GM19397 (cell line): ENCODE measurements around the gene TUB.

Experiments used
- ATAC-seq: cut with Tn5 transposase; IDR thresholded peaks from one replicate; pipeline ENCODE4 v1.9.1; 2021; ENCODE audit warnings: mild to moderate bottlenecking, moderate library complexity; ENCODE audit not compliant: unreplicated experiment

The TUB gene

DNA sequence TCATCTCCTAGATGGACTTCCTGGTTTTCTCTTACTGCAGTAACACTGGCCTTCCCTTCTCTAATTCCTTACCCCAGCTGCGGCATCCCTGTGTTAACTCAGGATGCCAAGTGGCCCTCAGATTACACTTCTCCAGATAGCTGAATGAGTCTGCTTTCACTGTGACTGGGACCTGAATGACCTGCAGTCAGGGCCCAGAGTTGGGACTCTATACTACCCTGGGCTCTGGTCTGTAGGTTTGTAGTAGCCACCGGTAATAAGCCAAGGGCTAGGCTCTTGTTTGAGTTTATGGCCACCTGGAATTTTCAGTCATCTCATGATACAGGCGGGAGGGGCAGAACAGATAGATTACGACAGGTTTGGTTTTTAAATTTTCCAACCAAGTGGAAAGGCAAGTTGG, 24.1 kb downstream of the TUB start:
- ATAC-seq, result no peak

DNA sequence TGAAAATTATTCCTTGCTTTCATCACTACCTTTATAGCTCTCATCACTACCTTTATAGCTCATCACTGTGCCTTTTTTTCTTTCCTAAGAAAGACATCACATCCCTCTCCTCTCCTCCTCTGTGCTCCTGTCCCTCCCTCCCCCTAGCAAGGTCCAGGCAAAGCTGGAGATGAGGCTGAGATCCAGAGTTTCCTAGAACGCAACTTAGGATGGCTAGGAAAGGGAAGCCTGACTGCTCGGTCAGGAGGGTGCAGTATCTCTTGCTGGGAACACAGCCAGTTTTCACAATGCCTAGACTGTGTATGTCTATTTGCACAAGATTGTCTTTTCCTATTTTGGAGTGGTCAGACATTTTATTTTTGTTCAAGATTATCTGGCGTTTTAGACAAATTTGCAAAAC, 24.7 kb downstream of the TUB start:
- no peak for ATAC-seq

GRCh38 chr11:8106679-8107078, 25.7 kb downstream of the TUB start:
- ATAC-seq, result no peak

GRCh38 chr11:8107642-8108041, 26.6 kb downstream of the TUB start:
- no peak for ATAC-seq

DNA sequence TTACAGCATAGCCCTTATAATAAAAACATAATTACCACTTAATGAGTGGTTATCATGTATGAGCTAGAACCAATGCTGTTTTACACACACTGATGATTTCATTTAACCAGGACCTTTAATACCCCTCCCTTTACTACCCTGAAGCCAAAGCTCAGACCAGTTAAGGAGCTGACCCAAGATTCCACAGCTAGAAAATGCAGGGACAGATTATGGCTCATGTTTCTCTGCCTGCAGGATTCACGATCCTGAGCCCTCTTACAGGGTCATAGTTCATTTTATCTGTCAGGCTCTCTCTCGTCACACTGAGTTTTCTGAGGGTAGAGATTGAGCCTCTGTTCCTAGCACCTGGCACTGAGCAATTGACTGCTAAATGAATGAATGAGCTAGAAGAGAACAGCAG, 27.4 kb downstream of the TUB start:
- ATAC-seq, result no peak

DNA sequence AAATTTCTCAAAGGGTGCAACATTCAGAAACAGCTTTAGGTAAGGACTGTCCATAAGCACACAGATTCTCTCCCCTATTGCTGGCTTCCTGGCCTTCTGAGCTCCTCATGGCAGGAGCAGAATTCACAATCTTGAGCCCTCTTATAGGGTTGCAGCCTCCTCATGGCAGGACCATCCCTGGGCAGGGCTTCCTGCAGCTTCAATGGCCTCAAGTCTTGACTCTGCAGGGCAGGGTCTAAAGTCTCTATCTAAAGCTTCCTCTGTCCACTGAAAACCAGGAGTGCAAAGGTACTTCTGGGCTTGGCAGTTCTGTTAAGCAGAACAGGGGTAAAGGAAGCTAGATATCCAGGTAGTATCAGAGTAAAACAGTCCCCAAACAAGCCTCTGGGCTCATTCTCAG, 28.7 kb downstream of the TUB start:
- ATAC-seq, result no peak

DNA sequence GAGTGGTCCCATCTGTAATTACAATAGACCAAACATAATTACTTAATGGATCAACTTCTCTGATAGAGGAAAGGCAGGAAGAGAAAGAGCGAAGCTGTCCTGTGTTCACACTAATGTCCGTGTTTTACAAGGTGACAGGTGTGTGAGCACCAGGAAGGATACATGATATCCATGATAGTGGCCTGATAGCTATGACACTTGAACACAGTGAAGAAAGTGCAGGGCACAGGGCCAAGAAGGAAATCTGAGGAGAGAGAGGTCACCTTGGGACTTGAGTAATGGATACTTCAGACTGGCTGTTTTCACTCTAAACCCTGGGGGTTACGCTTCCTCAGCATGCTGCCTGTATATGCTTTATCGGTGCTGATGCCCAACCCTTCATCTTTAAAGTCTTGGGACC, 29.4 kb downstream of the TUB start:
- ATAC-seq, result no peak

DNA sequence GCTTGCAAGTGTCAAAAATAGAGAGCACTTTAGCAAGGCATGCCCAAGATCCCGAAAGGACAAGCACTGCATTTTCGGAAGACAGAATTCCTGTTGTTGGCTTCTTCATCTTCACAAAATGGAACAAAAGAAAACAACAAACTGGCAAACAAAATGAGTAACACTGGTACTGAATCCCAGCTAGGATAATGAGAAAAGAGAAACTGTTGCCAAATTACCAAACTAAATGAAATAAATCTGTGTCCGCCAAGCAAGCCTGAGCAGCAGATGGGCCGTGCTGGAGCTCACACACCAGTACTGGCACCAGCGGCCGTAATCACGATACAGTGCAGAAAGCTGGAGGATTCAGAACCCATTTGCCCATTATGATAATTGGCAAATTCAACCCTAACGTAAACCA, 30.6 kb downstream of the TUB start:
- no peak for ATAC-seq

DNA sequence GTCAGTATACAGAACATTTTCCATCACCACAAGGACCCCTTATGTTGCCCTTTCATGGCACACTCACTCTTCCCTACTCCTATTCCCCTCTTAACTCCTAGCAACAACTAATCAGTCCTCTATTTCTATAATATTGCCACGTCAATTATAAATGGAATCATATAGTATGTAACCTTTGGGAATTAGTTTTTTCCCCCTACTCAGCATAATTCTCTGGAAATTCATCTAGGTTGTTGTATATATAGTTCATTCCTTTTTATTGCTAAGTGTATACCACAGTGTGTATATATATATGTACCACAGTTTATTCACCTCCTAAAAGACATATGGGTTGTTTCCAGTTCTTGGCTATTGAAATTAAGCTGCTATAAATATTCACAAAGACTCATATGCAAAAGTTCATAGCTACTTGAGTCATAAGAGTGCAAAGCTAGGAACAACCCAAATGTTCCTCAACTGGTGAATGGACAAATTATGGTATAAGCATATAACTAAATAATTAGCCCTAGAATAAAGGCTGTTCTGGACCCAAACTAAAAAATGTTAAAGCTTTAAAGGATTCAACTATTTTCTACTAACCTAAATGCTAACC, 41.3 kb downstream of the TUB start:
- ATAC-seq, result no peak

DNA sequence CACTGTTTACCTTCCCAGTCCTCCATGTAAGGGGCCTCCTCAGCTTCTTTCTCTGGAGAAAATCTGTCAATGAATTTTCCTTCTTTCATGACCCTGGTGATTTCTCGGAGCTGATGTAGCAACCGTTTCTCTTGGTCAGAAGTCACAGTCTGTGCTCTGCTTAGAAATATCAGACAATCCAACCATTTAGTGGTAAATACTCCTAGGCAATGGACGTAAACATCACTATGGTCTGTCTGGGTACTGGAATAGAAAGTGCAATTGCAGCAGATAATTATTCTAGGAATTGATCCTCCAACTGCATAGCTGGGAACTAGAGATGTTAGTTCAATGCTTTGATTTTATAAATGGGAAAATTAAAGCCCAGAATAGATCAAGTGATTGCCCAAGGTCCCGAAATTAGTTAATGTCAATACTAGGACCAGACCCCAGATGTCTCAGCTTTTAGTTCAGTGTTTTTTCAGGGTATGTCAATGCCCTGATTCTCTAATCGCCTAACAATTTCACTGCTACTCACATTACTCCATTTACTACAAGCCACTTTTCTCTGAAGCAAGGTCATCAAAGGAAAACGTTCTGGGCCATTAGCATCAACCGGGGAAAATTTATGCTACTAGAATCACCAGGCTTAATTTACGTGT, 45.8 kb downstream of the TUB start:
- ATAC-seq, result no peak

DNA sequence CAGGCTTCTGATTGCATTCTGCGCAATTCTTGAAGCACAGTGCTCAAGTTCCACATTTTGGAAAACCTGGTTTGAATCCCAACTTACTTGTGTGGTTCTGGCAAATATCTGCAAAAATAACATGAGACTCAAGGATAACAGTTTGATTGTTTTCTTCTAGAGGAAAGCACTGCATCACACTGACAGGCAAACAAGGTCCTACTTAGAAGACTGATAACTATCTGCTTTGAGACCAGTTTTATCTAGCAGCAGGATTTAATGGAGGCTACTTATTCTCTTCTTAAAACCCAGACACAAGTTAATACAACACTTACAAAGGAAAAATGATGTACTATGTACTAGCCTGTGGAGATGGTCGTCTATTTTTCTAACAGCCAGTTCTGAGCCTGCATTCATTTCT, 46.4 kb downstream of the TUB start:
- no peak for ATAC-seq

DNA sequence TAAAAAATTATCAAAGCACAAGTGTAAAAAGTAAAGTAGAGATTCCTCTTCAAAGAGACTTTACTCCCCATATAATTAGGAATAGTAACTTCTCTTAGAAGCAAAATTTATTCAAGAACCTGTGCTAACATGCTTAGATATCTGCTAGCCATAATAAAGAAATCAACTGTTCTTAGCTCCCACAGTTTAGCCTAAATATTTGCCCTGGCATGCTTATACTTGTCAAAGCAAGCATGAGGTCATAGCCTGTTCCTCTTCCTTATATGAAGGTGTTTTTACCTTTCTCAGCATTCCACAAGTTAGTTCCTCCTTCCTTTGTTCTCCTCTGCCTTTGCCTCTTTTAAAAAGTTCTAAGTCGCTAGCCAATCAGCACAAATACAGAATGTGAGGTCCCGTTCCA, 57.5 kb downstream of the TUB start:
- no peak for ATAC-seq

DNA sequence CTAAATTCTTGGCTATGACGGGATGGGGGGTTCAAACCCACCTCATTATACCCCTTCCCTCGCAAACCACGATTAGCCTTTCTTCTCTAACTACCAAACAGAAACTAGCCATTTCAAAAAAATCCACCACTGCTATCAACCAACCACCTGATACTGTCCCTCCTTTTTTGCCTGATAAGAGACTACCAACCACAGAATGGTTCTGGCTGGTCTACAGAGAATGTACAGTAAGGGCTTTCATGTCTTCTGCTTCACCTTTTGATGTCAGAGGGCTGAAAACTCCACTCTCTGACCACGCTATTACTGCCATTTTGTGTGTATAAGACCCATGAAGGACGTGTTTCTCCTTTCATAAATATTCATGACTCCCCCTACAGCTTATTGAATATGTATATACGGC, 68.7 kb downstream of the TUB start:
- no peak for ATAC-seq
